DOHH2 (cell line): ENCODE measurements around the gene UBE2F.

Source experiments
- EZH2phosphoT487 ChIP-seq: fragments of 200-600 bp; sonication (generic); IDR thresholded peaks from 2 replicates; pipeline ENCODE4 v1.6.1; 2017; ENCODE audit warnings: borderline replicate concordance, mild to moderate bottlenecking, antibody characterized with exemption, low read length, moderate library complexity, mixed read lengths
- TF ChIP-seq, protein P1 (sequence below): fragments of 200-600 bp; sonication (generic); IDR thresholded peaks from one replicate; pipeline ENCODE4 v1.5.1; 2014; ENCODE audit warnings: antibody characterized with exemption, mild to moderate bottlenecking, low read depth, low read length; ENCODE audit not compliant: poor library complexity, severe bottlenecking

DNA sequence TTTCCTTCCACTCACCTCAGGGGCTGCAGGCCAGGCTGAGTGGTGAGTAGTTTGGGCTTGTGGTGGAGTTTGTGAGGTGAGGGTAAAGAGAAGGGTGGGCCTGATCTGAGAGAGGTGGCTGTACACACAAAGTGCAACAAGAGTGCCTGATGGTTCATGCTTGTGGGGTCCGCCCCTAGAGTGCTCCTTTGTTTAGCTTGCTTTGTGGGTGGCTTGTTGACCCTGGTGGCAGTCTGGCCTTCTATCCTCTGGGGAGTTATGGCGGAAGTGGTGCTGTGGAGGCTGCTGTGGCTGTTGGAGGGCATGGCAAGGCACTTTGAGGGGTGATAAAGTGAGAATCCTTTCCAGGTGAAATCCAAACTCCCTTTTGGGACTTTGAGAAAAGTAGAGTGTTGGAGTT, 10.6 kb downstream of the UBE2F start:
- TF ChIP-seq, protein P1, sequence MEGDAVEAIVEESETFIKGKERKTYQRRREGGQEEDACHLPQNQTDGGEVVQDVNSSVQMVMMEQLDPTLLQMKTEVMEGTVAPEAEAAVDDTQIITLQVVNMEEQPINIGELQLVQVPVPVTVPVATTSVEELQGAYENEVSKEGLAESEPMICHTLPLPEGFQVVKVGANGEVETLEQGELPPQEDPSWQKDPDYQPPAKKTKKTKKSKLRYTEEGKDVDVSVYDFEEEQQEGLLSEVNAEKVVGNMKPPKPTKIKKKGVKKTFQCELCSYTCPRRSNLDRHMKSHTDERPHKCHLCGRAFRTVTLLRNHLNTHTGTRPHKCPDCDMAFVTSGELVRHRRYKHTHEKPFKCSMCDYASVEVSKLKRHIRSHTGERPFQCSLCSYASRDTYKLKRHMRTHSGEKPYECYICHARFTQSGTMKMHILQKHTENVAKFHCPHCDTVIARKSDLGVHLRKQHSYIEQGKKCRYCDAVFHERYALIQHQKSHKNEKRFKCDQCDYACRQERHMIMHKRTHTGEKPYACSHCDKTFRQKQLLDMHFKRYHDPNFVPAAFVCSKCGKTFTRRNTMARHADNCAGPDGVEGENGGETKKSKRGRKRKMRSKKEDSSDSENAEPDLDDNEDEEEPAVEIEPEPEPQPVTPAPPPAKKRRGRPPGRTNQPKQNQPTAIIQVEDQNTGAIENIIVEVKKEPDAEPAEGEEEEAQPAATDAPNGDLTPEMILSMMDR, result no peak
- TF ChIP-seq EZH2phosphoT487, result no peak
